WTC11 (cell line): ENCODE results near the gene HSD17B3. TPM values are rescaled to one million over a fixed set of nuclear protein-coding genes. Genes with fewer than 3 reads are reported as not detected.

ENCODE experiments used
- ATAC-seq: fragments of 200-7000 bp; cut with Tn5 transposase; 2 replicates; pipeline ENCODE4 v1.10.0; 2021; ENCODE audit warnings: mild to moderate bottlenecking, moderate library complexity
- CTCF ChIA-PET: fragments of 300-600 bp; sonication (Branson Sonifier 250); formaldehyde crosslinking; loops from one replicate; lab custom pipeline; 2021; ENCODE audit warnings: antibody characterized with exemption; lab: Charles Lee
- POLR2A ChIA-PET: fragments of 350-600 bp; sonication (Branson Sonifier 250); formaldehyde crosslinking; loops from one replicate; lab custom pipeline; 2021; ENCODE audit warnings: antibody characterized with exemption; lab: Charles Lee
- DNase-seq: peaks from one replicate; pipeline ENCODE4 v3.0.0; 2021; ENCODE audit warnings: low spot score
- H3K27ac Mint-ChIP-seq: 2 replicates; pipeline ENCODE4 v1.8.0; 2021; ENCODE audit warnings: mixed read lengths
- H3K27me3 Mint-ChIP-seq: 2 replicates; pipeline ENCODE4 v1.8.0; 2021; ENCODE audit warnings: low read depth, mild to moderate bottlenecking, moderate library complexity, mixed read lengths
- H3K36me3 Mint-ChIP-seq: 2 replicates; pipeline ENCODE4 v1.8.0; 2021; ENCODE audit warnings: mixed read lengths
- H3K4me1 Mint-ChIP-seq: 2 replicates; pipeline ENCODE4 v1.8.0; 2022; ENCODE audit warnings: mixed read lengths
- H3K4me3 Mint-ChIP-seq: 2 replicates; pipeline ENCODE4 v1.8.0; 2021; ENCODE audit warnings: mild to moderate bottlenecking, moderate library complexity, mixed read lengths
- H3K9me3 Mint-ChIP-seq: 2 replicates; pipeline ENCODE4 v1.8.0; 2021; ENCODE audit warnings: mixed read lengths
- ATF2 ChIP-seq: sonication (generic); formaldehyde crosslinking; IDR thresholded peaks from 2 replicates; pipeline ENCODE4 v1.8.1; 2022; ENCODE audit warnings: low read depth, missing genetic modification reagents, borderline replicate concordance
- ATF6 ChIP-seq: sonication (generic); formaldehyde crosslinking; IDR thresholded peaks from 2 replicates; pipeline ENCODE4 v1.8.1; 2023; ENCODE audit warnings: mild to moderate bottlenecking, missing genetic modification reagents
- E2F4 ChIP-seq: sonication (generic); formaldehyde crosslinking; IDR thresholded peaks from 2 replicates; pipeline ENCODE4 v1.8.1; 2022; ENCODE audit warnings: low read depth, mild to moderate bottlenecking, moderate library complexity, missing genetic modification reagents, borderline replicate concordance
- ETV6 ChIP-seq: sonication (generic); formaldehyde crosslinking; IDR thresholded peaks from 2 replicates; pipeline ENCODE4 v1.8.1; 2022; ENCODE audit warnings: mild to moderate bottlenecking, missing genetic modification reagents
- IRF2 ChIP-seq: sonication (generic); formaldehyde crosslinking; IDR thresholded peaks from 2 replicates; pipeline ENCODE4 v1.8.0; 2022; ENCODE audit warnings: low read depth, missing genetic modification reagents, borderline replicate concordance
- KAT7 ChIP-seq: sonication (generic); formaldehyde crosslinking; IDR thresholded peaks from 2 replicates; pipeline ENCODE4 v1.8.1; 2023; ENCODE audit warnings: missing genetic modification reagents, mild to moderate bottlenecking, borderline replicate concordance
- OVOL2 ChIP-seq: fragments of 250-450 bp; sonication (Bioruptor Pico); IDR thresholded peaks from 2 replicates; pipeline ENCODE4 v1.9.0; 2021; ENCODE audit warnings: mild to moderate bottlenecking, borderline replicate concordance
- PRDM15 ChIP-seq: sonication (generic); formaldehyde crosslinking; IDR thresholded peaks from 2 replicates; pipeline ENCODE4 v1.8.0; 2022; ENCODE audit warnings: missing genetic modification reagents
- SMAD3 ChIP-seq: sonication (generic); formaldehyde crosslinking; IDR thresholded peaks from 2 replicates; pipeline ENCODE4 v1.8.0; 2022; ENCODE audit warnings: missing genetic modification reagents, mild to moderate bottlenecking, borderline replicate concordance
- SP1 ChIP-seq: sonication (generic); formaldehyde crosslinking; conservative IDR thresholded peaks from 2 replicates; pipeline ENCODE4 v1.8.1; 2022; ENCODE audit warnings: missing genetic modification reagents
- TP53 ChIP-seq: sonication (generic); formaldehyde crosslinking; IDR thresholded peaks from 2 replicates; pipeline ENCODE4 v1.8.1; 2023; ENCODE audit warnings: mild to moderate bottlenecking, missing genetic modification reagents
- ZNF121 ChIP-seq: sonication (generic); formaldehyde crosslinking; IDR thresholded peaks from 2 replicates; pipeline ENCODE4 v1.8.0; 2023; ENCODE audit warnings: missing genetic modification reagents
- ZNF219 ChIP-seq: sonication (generic); formaldehyde crosslinking; IDR thresholded peaks from 2 replicates; pipeline ENCODE4 v1.8.0; 2023; ENCODE audit warnings: missing genetic modification reagents, mild to moderate bottlenecking, borderline replicate concordance
- ZNF512 ChIP-seq: sonication (generic); formaldehyde crosslinking; IDR thresholded peaks from 2 replicates; pipeline ENCODE4 v1.8.1; 2022; ENCODE audit warnings: missing genetic modification reagents, borderline replicate concordance
- total RNA-seq: library from RNA; stranded (reverse); gene quantifications from 3 replicates; pipeline ENCODE4 v1.2.3, GENCODE V29; 2021
- TF ChIP-seq, protein P1 (sequence below): fragments of 250-450 bp; sonication (Bioruptor Pico); IDR thresholded peaks from 2 replicates; pipeline ENCODE4 v1.8.0; 2021; ENCODE audit warnings: mild to moderate bottlenecking
- TF ChIP-seq, protein P2 (sequence below): fragments of 250-450 bp; sonication (Bioruptor Pico); IDR thresholded peaks from 2 replicates; pipeline ENCODE4 v1.9.0; 2021; ENCODE audit warnings: mild to moderate bottlenecking
- TF ChIP-seq, protein P3 (sequence below): sonication (generic); formaldehyde crosslinking; IDR thresholded peaks from 2 replicates; pipeline ENCODE4 v1.8.1; 2023; ENCODE audit warnings: mild to moderate bottlenecking, missing genetic modification reagents, moderate library complexity
- TF ChIP-seq, protein P4 (sequence below): sonication (generic); formaldehyde crosslinking; IDR thresholded peaks from 2 replicates; pipeline ENCODE4 v1.8.1; 2022; ENCODE audit warnings: mild to moderate bottlenecking, missing genetic modification reagents, moderate library complexity, borderline replicate concordance

The HSD17B3 gene
- total RNA-seq, 1 experiment from 2014 or later: not detected

DNA sequence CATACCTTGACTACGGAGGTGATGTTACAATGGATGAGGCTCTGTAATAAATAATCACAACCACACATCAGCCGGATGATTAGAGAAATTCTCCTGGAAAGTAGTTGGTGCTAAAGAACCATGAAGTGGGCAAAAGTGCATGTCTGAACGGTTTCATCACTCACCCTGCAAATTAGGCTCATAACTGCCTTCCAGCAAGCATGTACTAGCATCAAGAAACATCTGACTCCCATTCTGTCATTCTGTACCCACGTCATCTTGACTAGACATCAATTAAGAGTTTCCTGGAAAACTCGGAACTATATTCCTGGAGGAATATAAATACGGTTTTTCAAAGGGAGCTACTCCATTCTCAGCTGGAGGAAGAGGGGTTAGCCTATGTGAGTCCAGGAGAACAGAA is 52.2 kb downstream of the HSD17B3 start:
- peaks cover 19% of the 10 kb centered on the region for H3K4me1 Mint-ChIP-seq
- H3K9me3 Mint-ChIP-seq: peaks cover 17% of the 10 kb centered on the region
- ChIA-PET POLR2A (no interaction called here), CTCF (interaction anchor here (1.8 kb wide), 1 partner anchor 17 kb away, joined by 6 read pairs; no protein-coding TSS in a partner anchor)
- DNase-seq: no peak
- no peak overlapping the region for H3K27ac Mint-ChIP-seq
- H3K27me3 Mint-ChIP-seq: no peaks in the 10 kb centered on the region; the same call in 1 of the 2 replicates
- no peak for ATAC-seq
- TF ChIP-seq SMAD3 (CRISPR knock-in tag): no peak
- no peak for TF ChIP-seq PRDM15 (CRISPR knock-in tag)
- no peak for TF ChIP-seq E2F4 (CRISPR knock-in tag)
- TF ChIP-seq ZNF121 (CRISPR knock-in tag): no peak
- TF ChIP-seq OVOL2: no peak
- no peak for TF ChIP-seq ATF6
- TF ChIP-seq, protein P1, sequence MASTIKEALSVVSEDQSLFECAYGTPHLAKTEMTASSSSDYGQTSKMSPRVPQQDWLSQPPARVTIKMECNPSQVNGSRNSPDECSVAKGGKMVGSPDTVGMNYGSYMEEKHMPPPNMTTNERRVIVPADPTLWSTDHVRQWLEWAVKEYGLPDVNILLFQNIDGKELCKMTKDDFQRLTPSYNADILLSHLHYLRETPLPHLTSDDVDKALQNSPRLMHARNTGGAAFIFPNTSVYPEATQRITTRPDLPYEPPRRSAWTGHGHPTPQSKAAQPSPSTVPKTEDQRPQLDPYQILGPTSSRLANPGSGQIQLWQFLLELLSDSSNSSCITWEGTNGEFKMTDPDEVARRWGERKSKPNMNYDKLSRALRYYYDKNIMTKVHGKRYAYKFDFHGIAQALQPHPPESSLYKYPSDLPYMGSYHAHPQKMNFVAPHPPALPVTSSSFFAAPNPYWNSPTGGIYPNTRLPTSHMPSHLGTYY: no peak
- TF ChIP-seq ATF2 (CRISPR knock-in tag): no peak
- TF ChIP-seq, protein P2, sequence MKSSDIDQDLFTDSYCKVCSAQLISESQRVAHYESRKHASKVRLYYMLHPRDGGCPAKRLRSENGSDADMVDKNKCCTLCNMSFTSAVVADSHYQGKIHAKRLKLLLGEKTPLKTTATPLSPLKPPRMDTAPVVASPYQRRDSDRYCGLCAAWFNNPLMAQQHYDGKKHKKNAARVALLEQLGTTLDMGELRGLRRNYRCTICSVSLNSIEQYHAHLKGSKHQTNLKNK (CRISPR knock-in tag): no peak
- no peak for TF ChIP-seq ZNF512 (CRISPR knock-in tag)
- H3K36me3 Mint-ChIP-seq: peaks cover 4% of the 10 kb centered on the region
- H3K4me3 Mint-ChIP-seq: no peak overlapping the region

DNA sequence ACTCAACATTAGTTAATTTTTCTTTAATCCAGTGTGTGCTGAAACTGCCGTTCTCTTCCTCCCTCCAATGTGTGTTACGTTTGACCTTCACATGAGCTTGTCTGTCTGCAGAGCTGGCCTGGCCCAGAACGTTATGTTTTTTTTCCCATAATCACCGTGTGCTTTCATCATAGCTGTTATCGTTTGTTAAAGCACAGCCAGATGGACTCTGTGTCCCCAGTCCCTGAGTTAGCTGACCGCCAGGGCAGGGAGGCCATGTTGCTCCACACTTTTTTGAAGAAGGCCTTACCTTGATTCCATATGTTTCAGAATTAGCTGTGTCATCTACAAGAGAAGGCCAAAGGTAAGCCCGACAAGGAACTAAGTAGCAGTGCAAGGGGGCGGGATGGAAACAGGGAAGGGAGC is 55.7 kb downstream of the HSD17B3 start:
- Mint-ChIP-seq H3K4me1 (no peaks in the 10 kb centered on the region), H3K4me3 (no peak overlapping the region), H3K36me3 (peaks cover 4% of the 10 kb centered on the region), H3K27ac (no peak overlapping the region), H3K27me3 (no peaks in the 10 kb centered on the region; the same call in 1 of the 2 replicates), H3K9me3 (peaks cover 18% of the 10 kb centered on the region)
- ChIA-PET CTCF (interaction anchor here (1.0 to 5.4 kb wide), 5 partner anchors 13 to 71 kb away, joined by 3 to 35 read pairs (median 3); no protein-coding TSS in a partner anchor), POLR2A (no interaction called here)
- DNase-seq (no peak), ATAC-seq (no peak)
- TF ChIP-seq, protein P3, sequence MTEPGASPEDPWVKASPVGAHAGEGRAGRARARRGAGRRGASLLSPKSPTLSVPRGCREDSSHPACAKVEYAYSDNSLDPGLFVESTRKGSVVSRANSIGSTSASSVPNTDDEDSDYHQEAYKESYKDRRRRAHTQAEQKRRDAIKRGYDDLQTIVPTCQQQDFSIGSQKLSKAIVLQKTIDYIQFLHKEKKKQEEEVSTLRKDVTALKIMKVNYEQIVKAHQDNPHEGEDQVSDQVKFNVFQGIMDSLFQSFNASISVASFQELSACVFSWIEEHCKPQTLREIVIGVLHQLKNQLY: no peak
- TF ChIP-seq TP53 (no peak), KAT7 (no peak), ZNF219 (CRISPR knock-in tag) (no peak), ZNF512 (CRISPR knock-in tag) (no peak), ETV6 (no peak), ZNF121 (CRISPR knock-in tag) (no peak), SP1 (CRISPR knock-in tag) (no peak), OVOL2 (no peak), IRF2 (CRISPR knock-in tag) (no peak)
- TF ChIP-seq, protein P4, sequence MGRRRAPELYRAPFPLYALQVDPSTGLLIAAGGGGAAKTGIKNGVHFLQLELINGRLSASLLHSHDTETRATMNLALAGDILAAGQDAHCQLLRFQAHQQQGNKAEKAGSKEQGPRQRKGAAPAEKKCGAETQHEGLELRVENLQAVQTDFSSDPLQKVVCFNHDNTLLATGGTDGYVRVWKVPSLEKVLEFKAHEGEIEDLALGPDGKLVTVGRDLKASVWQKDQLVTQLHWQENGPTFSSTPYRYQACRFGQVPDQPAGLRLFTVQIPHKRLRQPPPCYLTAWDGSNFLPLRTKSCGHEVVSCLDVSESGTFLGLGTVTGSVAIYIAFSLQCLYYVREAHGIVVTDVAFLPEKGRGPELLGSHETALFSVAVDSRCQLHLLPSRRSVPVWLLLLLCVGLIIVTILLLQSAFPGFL (CRISPR knock-in tag): no peak
